HCT116 (cell line): Measurements from ENCODE around the gene SUPT4H1. TPM values are rescaled to one million over a fixed set of nuclear protein-coding genes. Genes with fewer than 3 reads are reported as not detected.

Experiments used
- ATAC-seq: fragments of 200-7000 bp; cut with Tn5 transposase; 2 replicates; pipeline ENCODE4 v1.9.1; 2020; ENCODE audit warnings: mild to moderate bottlenecking, moderate library complexity
- BruUV-seq: library from RNA; stranded (reverse); fragments of 400-500 nt; replicated peaks from 2 replicates; lab custom pipeline; 2021; lab: Mats Ljungman, UMichigan
- CTCF ChIA-PET: fragments of 300-600 bp; sonication (Branson Sonifier 250); formaldehyde crosslinking; loops from one replicate; lab custom pipeline; 2021; ENCODE audit warnings: antibody characterized with exemption; lab: Charles Lee
- POLR2A ChIA-PET: fragments of 300-600, 350-600 bp; sonication (Branson Sonifier 250); formaldehyde crosslinking; loops from one replicate; lab custom pipeline; 2021; ENCODE audit warnings: antibody characterized with exemption; lab: Charles Lee
- RAD21 ChIA-PET, 2 experiments: fragments of 300-600 bp; sonication (Branson Sonifier 250); formaldehyde crosslinking; loops; one replicate each; lab custom pipeline; 2023; ENCODE audit warnings: low total read pairs in 2 of 2; ENCODE audit not compliant: uncharacterized antibody in 2 of 2, unreplicated experiment in 2 of 2, low non-redundant PET in 1 of 2; lab: Charles Lee
- DNase-seq: peaks from one replicate; pipeline ENCODE4 v3.0.0-alpha.2; 2010; ENCODE audit warnings: low read depth, low spot score
- H2AFZ ChIP-seq: fragments of 200-600 bp; shearing (Covaris generic), sonication (generic); 2 replicates; pipeline ENCODE4 v1.6.1; 2017; ENCODE audit warnings: low read depth, mixed run types, mixed read lengths, antibody characterized with exemption, low read length; ENCODE audit not compliant: poor library complexity, severe bottlenecking
- H3K27ac ChIP-seq: 2 replicates; pipeline ENCODE4 v1.5.1; 2012; ENCODE audit warnings: low read depth, low read length
- H3K27me3 ChIP-seq: fragments of 200-600 bp; sonication (generic); 2 replicates; pipeline ENCODE4 v1.6.1; 2016; ENCODE audit warnings: mixed run types, low read length, mixed read lengths; ENCODE audit not compliant: insufficient read depth
- H3K36me3 ChIP-seq, 2 experiments: fragments of 200-500 bp in 1 of 2; fragments of 200-600 bp in 1 of 2; sonication (Bioruptor generic) in 1 of 2; sonication (generic) in 1 of 2; 2 replicates each; pipeline versions ENCODE4 v1.5.1 to v1.6.1; 2014 to 2016; ENCODE audit warnings: low read length in 2 of 2, inconsistent platforms in 1 of 2, mixed read lengths in 1 of 2, mixed run types in 1 of 2; ENCODE audit not compliant: insufficient read depth in 2 of 2, control insufficient read depth in 1 of 2
- H3K4me1 ChIP-seq, 2 experiments: fragments of 200-600 bp in 1 of 2; sonication (generic) in 1 of 2; 2 replicates each; pipeline versions ENCODE4 v1.5.1 to v1.6.1; 2012 to 2017; ENCODE audit warnings: low read length in 2 of 2, inconsistent platforms in 1 of 2, mild to moderate bottlenecking in 1 of 2, mixed read lengths in 1 of 2, mixed run types in 1 of 2, moderate library complexity in 1 of 2; ENCODE audit not compliant: insufficient read depth in 2 of 2, control insufficient read depth in 1 of 2
- H3K4me2 ChIP-seq: fragments of 200-600 bp; sonication (generic); 2 replicates; pipeline ENCODE4 v1.6.1; 2017; ENCODE audit warnings: mixed run types, low read length, mixed read lengths
- H3K4me3 ChIP-seq, 2 experiments: fragments of 200-600 bp in 1 of 2; sonication (generic) in 1 of 2; replicated peaks in 1 of 2; 2 replicates each; pipeline ENCODE4 v1.5.1; 2011 to 2016; ENCODE audit warnings: low read length in 2 of 2, control low read depth in 1 of 2, low read depth in 1 of 2, mild to moderate bottlenecking in 1 of 2, mixed read lengths in 1 of 2, mixed run types in 1 of 2
- H3K79me2 ChIP-seq: fragments of 200-600 bp; sonication (generic); 2 replicates; pipeline ENCODE4 v1.6.1; 2017; ENCODE audit warnings: mild to moderate bottlenecking, mixed run types, low read length, moderate library complexity, mixed read lengths; ENCODE audit not compliant: insufficient read depth
- H3K9ac ChIP-seq: fragments of 200-600 bp; sonication (generic); 2 replicates; pipeline ENCODE4 v1.6.1; 2016; ENCODE audit warnings: low read length, mixed read lengths
- H3K9me2 ChIP-seq: fragments of 200-600 bp; sonication (generic), shearing (Covaris generic); 2 replicates; pipeline ENCODE4 v1.6.1; 2017; ENCODE audit warnings: mixed run types, mild to moderate bottlenecking, moderate library complexity; ENCODE audit not compliant: insufficient read depth
- H3K9me3 ChIP-seq, 2 experiments: fragments of 200-500 bp in 1 of 2; fragments of 200-600 bp in 1 of 2; sonication (Bioruptor generic) in 1 of 2; sonication (generic) in 1 of 2; 2 replicates each; pipeline ENCODE4 v1.6.1; 2014 to 2017; ENCODE audit warnings: low read length in 2 of 2, mixed read lengths in 2 of 2, inconsistent platforms in 1 of 2, low read depth in 1 of 2, mild to moderate bottlenecking in 1 of 2, mixed run types in 1 of 2, moderate library complexity in 1 of 2; ENCODE audit not compliant: control insufficient read depth in 1 of 2, insufficient read depth in 1 of 2
- H4K20me1 ChIP-seq: fragments of 200-600 bp; sonication (generic), shearing (Covaris generic); 2 replicates; pipeline ENCODE4 v1.6.1; 2017; ENCODE audit warnings: mixed run types, mild to moderate bottlenecking, moderate library complexity; ENCODE audit not compliant: insufficient read depth
- CEBPB ChIP-seq: IDR thresholded peaks from 2 replicates; pipeline ENCODE4 v1.6.1; 2012; ENCODE audit warnings: low read depth
- EGR1 ChIP-seq: IDR thresholded peaks from 2 replicates; pipeline ENCODE4 v1.6.1; 2012; ENCODE audit warnings: low read depth
- ELF1 ChIP-seq: IDR thresholded peaks from 2 replicates; pipeline ENCODE4 v1.6.1; 2012; ENCODE audit warnings: low read depth, borderline replicate concordance
- EZH2 ChIP-seq: fragments of 200-600 bp; sonication (generic); IDR thresholded peaks from 2 replicates; pipeline ENCODE4 v1.6.1; 2017; ENCODE audit warnings: antibody characterized with exemption, mixed run types
- FOSL1 ChIP-seq: IDR thresholded peaks from 2 replicates; pipeline ENCODE4 v1.6.1; 2012; ENCODE audit warnings: low read depth
- JUND ChIP-seq: IDR thresholded peaks from 2 replicates; pipeline ENCODE4 v1.6.1; 2012
- POLR2A ChIP-seq: IDR thresholded peaks from 2 replicates; pipeline ENCODE4 v1.7.0; 2011; ENCODE audit warnings: borderline replicate concordance; ENCODE audit not compliant: insufficient read depth, insufficient read length; ENCODE audit errors: extremely low read depth
- RAD21 ChIP-seq: IDR thresholded peaks from 2 replicates; pipeline ENCODE4 v1.6.1; 2012; ENCODE audit warnings: low read depth, mild to moderate bottlenecking
- SIN3A ChIP-seq: IDR thresholded peaks from 2 replicates; pipeline ENCODE4 v1.6.1; 2012; ENCODE audit warnings: low read depth
- TCF7L2 ChIP-seq: IDR thresholded peaks from 2 replicates; pipeline ENCODE4 v1.7.0; 2011; ENCODE audit warnings: borderline replicate concordance, inconsistent platforms; ENCODE audit not compliant: insufficient read depth, insufficient read length; ENCODE audit errors: extremely low read depth
- intact Hi-C: fragments of 100-400 bp; cut with micrococcal nuclease; formaldehyde crosslinking; loops from 2 replicates; pipeline ENCODE4 v1.10.0; 2022
- total RNA-seq: library from RNA; stranded (reverse); gene quantifications from one replicate; pipeline ENCODE4 v1.2.1, GENCODE V29; 2021; ENCODE audit not compliant: unreplicated experiment
- TF ChIP-seq, protein P1 (sequence below): IDR thresholded peaks from 2 replicates; pipeline ENCODE4 v1.6.1; 2011; ENCODE audit warnings: mild to moderate bottlenecking, low read length, moderate library complexity; ENCODE audit not compliant: insufficient replicate concordance; ENCODE audit errors: extremely low read depth
- TF ChIP-seq, protein P2 (sequence below): IDR thresholded peaks from 2 replicates; pipeline ENCODE4 v1.6.1; 2012
- TF ChIP-seq, protein P3 (sequence below): IDR thresholded peaks from 2 replicates; pipeline ENCODE4 v1.6.1; 2012; ENCODE audit warnings: low read depth
- TF ChIP-seq, protein P4 (sequence below), 3 experiments: fragments of 200-600 bp in 1 of 3; sonication (generic) in 1 of 3; IDR thresholded peaks in 2 of 3; conservative IDR thresholded peaks in 1 of 3; 2 replicates each; pipeline ENCODE4 v1.5.1; 2012 to 2017; ENCODE audit warnings: low read depth in 2 of 3, low read length in 2 of 3, antibody characterized with exemption in 1 of 3, borderline replicate concordance in 1 of 3, control low read depth in 1 of 3, mild to moderate bottlenecking in 1 of 3, mixed read lengths in 1 of 3, mixed run types in 1 of 3, moderate library complexity in 1 of 3; ENCODE audit not compliant: insufficient read depth in 1 of 3
- TF ChIP-seq, protein P5 (sequence below): IDR thresholded peaks from 2 replicates; pipeline ENCODE4 v1.6.1; 2012

The SUPT4H1 gene
- total RNA-seq, 1 experiment from 2014 or later, result 118 TPM

GRCh38 chr17:58385359-58385899 is 33.4 kb upstream of the SUPT4H1 start:
- no peak overlapping the region for H3K4me2 ChIP-seq
- H4K20me1 ChIP-seq, result no peaks in the 10 kb centered on the region
- no TSS peak for BruUV-seq
- peaks cover 0 to 7% of the 10 kb centered on the region in 2 experiments; a peak in 2 of 4 replicates for H3K36me3 ChIP-seq
- H3K27me3 ChIP-seq, result no peaks in the 10 kb centered on the region
- H3K27ac ChIP-seq, result no peak overlapping the region; the same call in 1 of the 2 replicates
- H2AFZ ChIP-seq, result no peak overlapping the region
- TF ChIP-seq JUND (no peak), EGR1 (no peak), TCF7L2 (no peak), CEBPB (no peak), POLR2A (no peak), RAD21 (no peak), FOSL1 (no peak), EZH2 (no peak), SIN3A (no peak), ELF1 (no peak)
- TF ChIP-seq, protein P1, sequence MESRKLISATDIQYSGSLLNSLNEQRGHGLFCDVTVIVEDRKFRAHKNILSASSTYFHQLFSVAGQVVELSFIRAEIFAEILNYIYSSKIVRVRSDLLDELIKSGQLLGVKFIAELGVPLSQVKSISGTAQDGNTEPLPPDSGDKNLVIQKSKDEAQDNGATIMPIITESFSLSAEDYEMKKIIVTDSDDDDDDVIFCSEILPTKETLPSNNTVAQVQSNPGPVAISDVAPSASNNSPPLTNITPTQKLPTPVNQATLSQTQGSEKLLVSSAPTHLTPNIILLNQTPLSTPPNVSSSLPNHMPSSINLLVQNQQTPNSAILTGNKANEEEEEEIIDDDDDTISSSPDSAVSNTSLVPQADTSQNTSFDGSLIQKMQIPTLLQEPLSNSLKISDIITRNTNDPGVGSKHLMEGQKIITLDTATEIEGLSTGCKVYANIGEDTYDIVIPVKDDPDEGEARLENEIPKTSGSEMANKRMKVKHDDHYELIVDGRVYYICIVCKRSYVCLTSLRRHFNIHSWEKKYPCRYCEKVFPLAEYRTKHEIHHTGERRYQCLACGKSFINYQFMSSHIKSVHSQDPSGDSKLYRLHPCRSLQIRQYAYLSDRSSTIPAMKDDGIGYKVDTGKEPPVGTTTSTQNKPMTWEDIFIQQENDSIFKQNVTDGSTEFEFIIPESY, result no peak
- TF ChIP-seq, protein P2, sequence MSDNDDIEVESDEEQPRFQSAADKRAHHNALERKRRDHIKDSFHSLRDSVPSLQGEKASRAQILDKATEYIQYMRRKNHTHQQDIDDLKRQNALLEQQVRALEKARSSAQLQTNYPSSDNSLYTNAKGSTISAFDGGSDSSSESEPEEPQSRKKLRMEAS, result no peak
- TF ChIP-seq, protein P3, sequence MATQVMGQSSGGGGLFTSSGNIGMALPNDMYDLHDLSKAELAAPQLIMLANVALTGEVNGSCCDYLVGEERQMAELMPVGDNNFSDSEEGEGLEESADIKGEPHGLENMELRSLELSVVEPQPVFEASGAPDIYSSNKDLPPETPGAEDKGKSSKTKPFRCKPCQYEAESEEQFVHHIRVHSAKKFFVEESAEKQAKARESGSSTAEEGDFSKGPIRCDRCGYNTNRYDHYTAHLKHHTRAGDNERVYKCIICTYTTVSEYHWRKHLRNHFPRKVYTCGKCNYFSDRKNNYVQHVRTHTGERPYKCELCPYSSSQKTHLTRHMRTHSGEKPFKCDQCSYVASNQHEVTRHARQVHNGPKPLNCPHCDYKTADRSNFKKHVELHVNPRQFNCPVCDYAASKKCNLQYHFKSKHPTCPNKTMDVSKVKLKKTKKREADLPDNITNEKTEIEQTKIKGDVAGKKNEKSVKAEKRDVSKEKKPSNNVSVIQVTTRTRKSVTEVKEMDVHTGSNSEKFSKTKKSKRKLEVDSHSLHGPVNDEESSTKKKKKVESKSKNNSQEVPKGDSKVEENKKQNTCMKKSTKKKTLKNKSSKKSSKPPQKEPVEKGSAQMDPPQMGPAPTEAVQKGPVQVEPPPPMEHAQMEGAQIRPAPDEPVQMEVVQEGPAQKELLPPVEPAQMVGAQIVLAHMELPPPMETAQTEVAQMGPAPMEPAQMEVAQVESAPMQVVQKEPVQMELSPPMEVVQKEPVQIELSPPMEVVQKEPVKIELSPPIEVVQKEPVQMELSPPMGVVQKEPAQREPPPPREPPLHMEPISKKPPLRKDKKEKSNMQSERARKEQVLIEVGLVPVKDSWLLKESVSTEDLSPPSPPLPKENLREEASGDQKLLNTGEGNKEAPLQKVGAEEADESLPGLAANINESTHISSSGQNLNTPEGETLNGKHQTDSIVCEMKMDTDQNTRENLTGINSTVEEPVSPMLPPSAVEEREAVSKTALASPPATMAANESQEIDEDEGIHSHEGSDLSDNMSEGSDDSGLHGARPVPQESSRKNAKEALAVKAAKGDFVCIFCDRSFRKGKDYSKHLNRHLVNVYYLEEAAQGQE, result no peak
- TF ChIP-seq, protein P4, sequence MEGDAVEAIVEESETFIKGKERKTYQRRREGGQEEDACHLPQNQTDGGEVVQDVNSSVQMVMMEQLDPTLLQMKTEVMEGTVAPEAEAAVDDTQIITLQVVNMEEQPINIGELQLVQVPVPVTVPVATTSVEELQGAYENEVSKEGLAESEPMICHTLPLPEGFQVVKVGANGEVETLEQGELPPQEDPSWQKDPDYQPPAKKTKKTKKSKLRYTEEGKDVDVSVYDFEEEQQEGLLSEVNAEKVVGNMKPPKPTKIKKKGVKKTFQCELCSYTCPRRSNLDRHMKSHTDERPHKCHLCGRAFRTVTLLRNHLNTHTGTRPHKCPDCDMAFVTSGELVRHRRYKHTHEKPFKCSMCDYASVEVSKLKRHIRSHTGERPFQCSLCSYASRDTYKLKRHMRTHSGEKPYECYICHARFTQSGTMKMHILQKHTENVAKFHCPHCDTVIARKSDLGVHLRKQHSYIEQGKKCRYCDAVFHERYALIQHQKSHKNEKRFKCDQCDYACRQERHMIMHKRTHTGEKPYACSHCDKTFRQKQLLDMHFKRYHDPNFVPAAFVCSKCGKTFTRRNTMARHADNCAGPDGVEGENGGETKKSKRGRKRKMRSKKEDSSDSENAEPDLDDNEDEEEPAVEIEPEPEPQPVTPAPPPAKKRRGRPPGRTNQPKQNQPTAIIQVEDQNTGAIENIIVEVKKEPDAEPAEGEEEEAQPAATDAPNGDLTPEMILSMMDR (IDR thresholded peaks at IDR 0.05 in 2 of 3, conservative IDR thresholded peaks at IDR 0.05 in 1 of 3; ENCODE audit: borderline replicate concordance in 1 of 3, insufficient read depth in 1 of 3, low read depth in 2 of 3, low read length in 2 of 3), result no peak
- TF ChIP-seq, protein P5, sequence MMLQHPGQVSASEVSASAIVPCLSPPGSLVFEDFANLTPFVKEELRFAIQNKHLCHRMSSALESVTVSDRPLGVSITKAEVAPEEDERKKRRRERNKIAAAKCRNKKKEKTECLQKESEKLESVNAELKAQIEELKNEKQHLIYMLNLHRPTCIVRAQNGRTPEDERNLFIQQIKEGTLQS, result no peak
- TF ChIP-seq, all 23 proteins: peak for 0
- Histone ChIP-seq H3K4me1 (peaks cover 89 to 100% of the 10 kb centered on the region in 2 experiments), H3K9ac (no peak overlapping the region), H3K9me2 (no peaks in the 10 kb centered on the region), H3K9me3 (no peaks in the 10 kb centered on the region), H3K4me3 (no peak overlapping the region), H3K79me2 (peaks cover 100% of the 10 kb centered on the region)
- intact Hi-C loops, result no loop called here
- DNase-seq, result no peak
- POLR2A ChIA-PET, result no interaction called here
- CTCF ChIA-PET, result no interaction called here
- ATAC-seq, result no peak
- RAD21 ChIA-PET, result no interaction called here
